HepG2 (cell line): ENCODE results near the gene THADA. TPM values are rescaled to one million over a fixed set of nuclear protein-coding genes. Genes with fewer than 3 reads are reported as not detected.
A peak's percentile ranks its signal among the peaks of the same experiment; 100 is the strongest.

Experiments
- BORCS8-MEF2B ChIP-seq: sonication (generic); formaldehyde crosslinking; IDR thresholded peaks from 2 replicates; pipeline ENCODE4 v1.8.0; 2022; ENCODE audit warnings: mild to moderate bottlenecking, missing genetic modification reagents
- CENPT ChIP-seq: sonication (generic); formaldehyde crosslinking; IDR thresholded peaks from 2 replicates; pipeline ENCODE4 v1.8.0; 2022; ENCODE audit warnings: low read depth, mild to moderate bottlenecking, moderate library complexity, missing genetic modification reagents
- GATA4 ChIP-seq: sonication (generic); IDR thresholded peaks from 2 replicates; pipeline ENCODE4 v1.6.1; 2016; ENCODE audit warnings: antibody characterized with exemption, low read depth, borderline replicate concordance
- GMEB1 ChIP-seq: sonication (generic); formaldehyde crosslinking; IDR thresholded peaks from 2 replicates; pipeline ENCODE4 v1.5.1; 2020; ENCODE audit warnings: missing genetic modification reagents, mild to moderate bottlenecking, borderline replicate concordance
- HINFP ChIP-seq: sonication (generic); formaldehyde crosslinking; IDR thresholded peaks from 2 replicates; pipeline ENCODE4 v1.4.0; 2020; ENCODE audit warnings: low read depth, mild to moderate bottlenecking, missing genetic modification reagents
- HNF4G ChIP-seq, 2 experiments: sonication (generic) in 1 of 2; formaldehyde crosslinking in 1 of 2; IDR thresholded peaks; 2 replicates each; pipeline versions ENCODE4 v1.4.0 to v1.6.1; 2011 to 2020; ENCODE audit warnings: borderline replicate concordance in 2 of 2, low read depth in 2 of 2, mild to moderate bottlenecking in 2 of 2, low read length in 1 of 2, missing genetic modification reagents in 1 of 2, moderate library complexity in 1 of 2
- KAT8 ChIP-seq: IDR thresholded peaks from 2 replicates; pipeline ENCODE4 v1.6.1; 2016; ENCODE audit warnings: missing genetic modification reagents, missing compliant biosample characterization
- KLF9 ChIP-seq: IDR thresholded peaks from 2 replicates; pipeline ENCODE4 v1.6.1; 2016; ENCODE audit warnings: low read depth
- ONECUT2 ChIP-seq: sonication (generic); formaldehyde crosslinking; IDR thresholded peaks from 2 replicates; pipeline ENCODE4 v1.4.0; 2020; ENCODE audit warnings: missing genetic modification reagents
- TP53 ChIP-seq: sonication (generic); formaldehyde crosslinking; conservative IDR thresholded peaks from 2 replicates; pipeline ENCODE4 v1.4.0; 2020; ENCODE audit warnings: missing genetic modification reagents
- ZFP1 ChIP-seq: IDR thresholded peaks from 2 replicates; pipeline ENCODE4 v1.6.1; 2016
- ZNF264 ChIP-seq: sonication (generic); formaldehyde crosslinking; IDR thresholded peaks from 2 replicates; pipeline ENCODE4 v1.4.0; 2020; ENCODE audit warnings: missing genetic modification reagents
- ZNF513 ChIP-seq: sonication (generic); formaldehyde crosslinking; conservative IDR thresholded peaks from 2 replicates; pipeline ENCODE4 v1.5.0; 2020; ENCODE audit warnings: missing genetic modification reagents
- ZSCAN25 ChIP-seq: sonication (generic); formaldehyde crosslinking; IDR thresholded peaks from 2 replicates; pipeline ENCODE4 v1.8.0; 2022; ENCODE audit warnings: mild to moderate bottlenecking, missing genetic modification reagents
- polyA plus RNA-seq, 8 experiments: library from polyadenylated mRNA; depleted of rRNA in 3 of 8; stranded (reverse) in 7 of 8; unstranded in 1 of 8; fragments of >200 nt; fragmentation: Illumina TruSeq in 4 of 8; extraction: Trizol in 4 of 8; gene quantifications; 2 replicates each; pipeline versions ENCODE4 v1.2.1 to v1.2.3, GENCODE V29; 2011 to 2016; ENCODE audit warnings: low read depth in 4 of 8, missing spikeins in 1 of 8, mixed read lengths in 1 of 8; ENCODE audit not compliant: insufficient read depth in 1 of 8
- total RNA-seq, 5 experiments: library from RNA; depleted of rRNA; stranded (reverse); fragments of >200 nt; fragmentation: Illumina TruSeq; extraction: Trizol; gene quantifications; 2 replicates each; pipeline ENCODE4 v1.2.3, GENCODE V29; 2016; ENCODE audit warnings: low read depth in 1 of 5
- TF ChIP-seq, protein P1 (sequence below): sonication (generic); formaldehyde crosslinking; IDR thresholded peaks from 2 replicates; pipeline ENCODE4 v1.4.0; 2020; ENCODE audit warnings: low read depth, missing genetic modification reagents
- TF ChIP-seq, protein P2 (sequence below): sonication (generic); formaldehyde crosslinking; IDR thresholded peaks from 2 replicates; pipeline ENCODE4 v1.8.0; 2022; ENCODE audit warnings: mild to moderate bottlenecking, missing genetic modification reagents, moderate library complexity
- TF ChIP-seq, protein P3 (sequence below): fragments of 450-650 bp; IDR thresholded peaks from 2 replicates; pipeline ENCODE4 v1.6.1; 2017

THADA gene
- total and polyA plus RNA-seq, 2 of the 13 experiments (the other 11 are each of a cell fraction or from before 2014, with no cell fraction given), result 12.7 to 21.7 TPM

- TF ChIP-seq TP53 (CRISPR knock-in tag) (no peak), GMEB1 (CRISPR knock-in tag) (no peak), HNF4G (IDR thresholded peaks at IDR 0.05; ENCODE audit: borderline replicate concordance, low read depth, low read length) (no peak), HNF4G (CRISPR knock-in tag; IDR thresholded peaks at IDR 0.05; ENCODE audit: borderline replicate concordance, low read depth) (no peak), GATA4 (no peak), ZNF264 (0 out of 2 replicates have a peak, but pooled peaks have one; percentile 44), HINFP (CRISPR knock-in tag) (no peak), ONECUT2 (CRISPR knock-in tag) (no peak), ZFP1 (CRISPR knock-in tag) (no peak), BORCS8-MEF2B (peak; percentile 16; the same call in 1 of the 2 replicates), ZSCAN25 (no peak), KLF9 (CRISPR knock-in tag) (0 out of 2 replicates have a peak, but pooled peaks have one; percentile 65), KAT8 (peak; percentile 37; the same call in 1 of the 2 replicates), CENPT (CRISPR knock-in tag) (no peak), ZNF513 (no peak)
- TF ChIP-seq, protein P1, sequence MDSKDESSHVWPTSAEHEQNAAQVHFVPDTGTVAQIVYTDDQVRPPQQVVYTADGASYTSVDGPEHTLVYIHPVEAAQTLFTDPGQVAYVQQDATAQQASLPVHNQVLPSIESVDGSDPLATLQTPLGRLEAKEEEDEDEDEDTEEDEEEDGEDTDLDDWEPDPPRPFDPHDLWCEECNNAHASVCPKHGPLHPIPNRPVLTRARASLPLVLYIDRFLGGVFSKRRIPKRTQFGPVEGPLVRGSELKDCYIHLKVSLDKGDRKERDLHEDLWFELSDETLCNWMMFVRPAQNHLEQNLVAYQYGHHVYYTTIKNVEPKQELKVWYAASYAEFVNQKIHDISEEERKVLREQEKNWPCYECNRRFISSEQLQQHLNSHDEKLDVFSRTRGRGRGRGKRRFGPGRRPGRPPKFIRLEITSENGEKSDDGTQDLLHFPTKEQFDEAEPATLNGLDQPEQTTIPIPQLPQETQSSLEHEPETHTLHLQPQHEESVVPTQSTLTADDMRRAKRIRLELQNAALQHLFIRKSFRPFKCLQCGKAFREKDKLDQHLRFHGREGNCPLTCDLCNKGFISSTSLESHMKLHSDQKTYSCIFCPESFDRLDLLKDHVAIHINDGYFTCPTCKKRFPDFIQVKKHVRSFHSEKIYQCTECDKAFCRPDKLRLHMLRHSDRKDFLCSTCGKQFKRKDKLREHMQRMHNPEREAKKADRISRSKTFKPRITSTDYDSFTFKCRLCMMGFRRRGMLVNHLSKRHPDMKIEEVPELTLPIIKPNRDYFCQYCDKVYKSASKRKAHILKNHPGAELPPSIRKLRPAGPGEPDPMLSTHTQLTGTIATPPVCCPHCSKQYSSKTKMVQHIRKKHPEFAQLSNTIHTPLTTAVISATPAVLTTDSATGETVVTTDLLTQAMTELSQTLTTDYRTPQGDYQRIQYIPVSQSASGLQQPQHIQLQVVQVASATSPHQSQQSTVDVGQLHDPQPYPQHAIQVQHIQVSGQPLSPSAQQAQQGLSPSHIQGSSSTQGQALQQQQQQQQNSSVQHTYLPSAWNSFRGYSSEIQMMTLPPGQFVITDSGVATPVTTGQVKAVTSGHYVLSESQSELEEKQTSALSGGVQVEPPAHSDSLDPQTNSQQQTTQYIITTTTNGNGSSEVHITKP (CRISPR knock-in tag), result 0 out of 2 replicates have a peak, but pooled peaks have one; percentile 32
- TF ChIP-seq, protein P2, sequence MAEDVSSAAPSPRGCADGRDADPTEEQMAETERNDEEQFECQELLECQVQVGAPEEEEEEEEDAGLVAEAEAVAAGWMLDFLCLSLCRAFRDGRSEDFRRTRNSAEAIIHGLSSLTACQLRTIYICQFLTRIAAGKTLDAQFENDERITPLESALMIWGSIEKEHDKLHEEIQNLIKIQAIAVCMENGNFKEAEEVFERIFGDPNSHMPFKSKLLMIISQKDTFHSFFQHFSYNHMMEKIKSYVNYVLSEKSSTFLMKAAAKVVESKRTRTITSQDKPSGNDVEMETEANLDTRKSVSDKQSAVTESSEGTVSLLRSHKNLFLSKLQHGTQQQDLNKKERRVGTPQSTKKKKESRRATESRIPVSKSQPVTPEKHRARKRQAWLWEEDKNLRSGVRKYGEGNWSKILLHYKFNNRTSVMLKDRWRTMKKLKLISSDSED (CRISPR knock-in tag), result peak; percentile 93; the same call in 1 of the 2 replicates
- TF ChIP-seq, protein P3, sequence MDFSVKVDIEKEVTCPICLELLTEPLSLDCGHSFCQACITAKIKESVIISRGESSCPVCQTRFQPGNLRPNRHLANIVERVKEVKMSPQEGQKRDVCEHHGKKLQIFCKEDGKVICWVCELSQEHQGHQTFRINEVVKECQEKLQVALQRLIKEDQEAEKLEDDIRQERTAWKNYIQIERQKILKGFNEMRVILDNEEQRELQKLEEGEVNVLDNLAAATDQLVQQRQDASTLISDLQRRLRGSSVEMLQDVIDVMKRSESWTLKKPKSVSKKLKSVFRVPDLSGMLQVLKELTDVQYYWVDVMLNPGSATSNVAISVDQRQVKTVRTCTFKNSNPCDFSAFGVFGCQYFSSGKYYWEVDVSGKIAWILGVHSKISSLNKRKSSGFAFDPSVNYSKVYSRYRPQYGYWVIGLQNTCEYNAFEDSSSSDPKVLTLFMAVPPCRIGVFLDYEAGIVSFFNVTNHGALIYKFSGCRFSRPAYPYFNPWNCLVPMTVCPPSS, result no peak
These were observed 377.0 kb downstream of the THADA start (continued) for GRCh38 chr2:43218702-43219382.
